Measurements from ENCODE around the gene SLC9A6. TPM values are rescaled to one million over a fixed set of nuclear protein-coding genes. Genes with fewer than 3 reads are reported as not detected.
"Not testable (repeated sequence)": the region's sequence is repeated elsewhere in the genome, so short reads cannot be mapped to it uniquely, and the experiment has no call there.

The SLC9A6 gene
- total RNA-seq, 1 donor from 2014 or later, result 15.5 TPM

DNA sequence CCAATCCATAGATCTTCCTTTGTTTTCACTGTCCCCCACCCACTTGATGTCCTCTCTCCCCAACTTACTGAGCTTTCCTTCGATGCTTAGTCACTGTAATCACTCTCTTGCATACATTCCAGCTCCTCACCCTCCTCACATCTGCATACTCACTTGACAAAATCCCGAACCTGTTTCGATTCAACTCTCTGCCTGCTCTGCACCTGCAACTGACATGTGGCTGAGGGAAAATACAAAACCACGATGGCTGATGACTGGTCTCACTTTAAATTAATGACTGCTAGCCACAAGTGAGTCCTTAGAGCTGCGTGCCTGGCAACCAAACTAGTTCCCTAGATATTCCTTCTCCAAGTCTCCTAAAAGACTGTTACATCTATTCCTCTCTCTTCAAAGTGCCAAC, 91.7 kb downstream of the SLC9A6 start:
- Mint-ChIP-seq H3K27ac (ENCODE audit: unreplicated experiment) (no peak overlapping the region), H3K36me3 (ENCODE audit: unreplicated experiment) (no peaks in the 10 kb centered on the region), H3K9me3 (ENCODE audit: unreplicated experiment) (peaks cover 1% of the 10 kb centered on the region), H3K4me3 (ENCODE audit: unreplicated experiment) (no peak overlapping the region), H3K4me1 (ENCODE audit: low read depth, unreplicated experiment) (no peaks in the 10 kb centered on the region), H3K27me3 (ENCODE audit: unreplicated experiment) (peaks cover 3% of the 10 kb centered on the region)
- DNase-seq, result no peak
- TF ChIP-seq, protein P1, sequence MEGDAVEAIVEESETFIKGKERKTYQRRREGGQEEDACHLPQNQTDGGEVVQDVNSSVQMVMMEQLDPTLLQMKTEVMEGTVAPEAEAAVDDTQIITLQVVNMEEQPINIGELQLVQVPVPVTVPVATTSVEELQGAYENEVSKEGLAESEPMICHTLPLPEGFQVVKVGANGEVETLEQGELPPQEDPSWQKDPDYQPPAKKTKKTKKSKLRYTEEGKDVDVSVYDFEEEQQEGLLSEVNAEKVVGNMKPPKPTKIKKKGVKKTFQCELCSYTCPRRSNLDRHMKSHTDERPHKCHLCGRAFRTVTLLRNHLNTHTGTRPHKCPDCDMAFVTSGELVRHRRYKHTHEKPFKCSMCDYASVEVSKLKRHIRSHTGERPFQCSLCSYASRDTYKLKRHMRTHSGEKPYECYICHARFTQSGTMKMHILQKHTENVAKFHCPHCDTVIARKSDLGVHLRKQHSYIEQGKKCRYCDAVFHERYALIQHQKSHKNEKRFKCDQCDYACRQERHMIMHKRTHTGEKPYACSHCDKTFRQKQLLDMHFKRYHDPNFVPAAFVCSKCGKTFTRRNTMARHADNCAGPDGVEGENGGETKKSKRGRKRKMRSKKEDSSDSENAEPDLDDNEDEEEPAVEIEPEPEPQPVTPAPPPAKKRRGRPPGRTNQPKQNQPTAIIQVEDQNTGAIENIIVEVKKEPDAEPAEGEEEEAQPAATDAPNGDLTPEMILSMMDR (IDR thresholded peaks at IDR 0.05; ENCODE audit: partially characterized antibody, unreplicated experiment), result no peak

GRCh38 chrX:136080766-136081165, 95.5 kb downstream of the SLC9A6 start:
- Mint-ChIP-seq H3K36me3 (ENCODE audit: unreplicated experiment) (no peaks in the 10 kb centered on the region), H3K27ac (ENCODE audit: unreplicated experiment) (no peak overlapping the region), H3K9me3 (ENCODE audit: unreplicated experiment) (peaks cover 1% of the 10 kb centered on the region), H3K4me3 (ENCODE audit: unreplicated experiment) (no peak overlapping the region), H3K27me3 (ENCODE audit: unreplicated experiment) (peaks cover 2% of the 10 kb centered on the region), H3K4me1 (ENCODE audit: low read depth, unreplicated experiment) (no peaks in the 10 kb centered on the region)
- TF ChIP-seq, protein P1 (IDR thresholded peaks at IDR 0.05; ENCODE audit: partially characterized antibody, unreplicated experiment), result no peak
- no peak for DNase-seq

DNA sequence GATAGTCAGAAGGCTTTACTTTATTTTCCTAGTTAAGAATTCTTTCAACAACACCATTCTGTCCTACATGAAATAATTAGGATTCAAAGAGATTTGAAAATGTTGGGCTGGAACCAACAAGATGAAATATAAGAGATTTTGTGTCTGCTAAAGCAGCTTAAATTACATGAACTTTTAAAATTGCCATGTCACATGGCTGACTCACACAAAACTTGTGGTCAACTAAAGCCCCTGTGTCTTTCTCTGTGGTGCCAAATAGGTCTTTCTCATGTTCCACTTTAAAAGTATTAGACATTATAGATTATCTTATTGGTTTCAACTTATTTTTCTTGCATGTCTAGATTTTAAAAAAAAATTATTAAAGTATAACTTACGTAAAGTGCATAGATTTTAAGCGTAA, 101.3 kb downstream of the SLC9A6 start:
- Mint-ChIP-seq H3K4me1 (ENCODE audit: low read depth, unreplicated experiment) (no peaks in the 10 kb centered on the region), H3K36me3 (ENCODE audit: unreplicated experiment) (no peaks in the 10 kb centered on the region), H3K27me3 (ENCODE audit: unreplicated experiment) (no peaks in the 10 kb centered on the region), H3K9me3 (ENCODE audit: unreplicated experiment) (no peaks in the 10 kb centered on the region), H3K4me3 (ENCODE audit: unreplicated experiment) (no peak overlapping the region), H3K27ac (ENCODE audit: unreplicated experiment) (no peak overlapping the region)
- TF ChIP-seq, protein P1 (IDR thresholded peaks at IDR 0.05; ENCODE audit: partially characterized antibody, unreplicated experiment), result no peak
- no peak for DNase-seq

- not testable (repeated sequence) for H3K27me3 Mint-ChIP-seq (ENCODE audit: unreplicated experiment); H3K4me3 Mint-ChIP-seq (ENCODE audit: unreplicated experiment); H3K4me1 Mint-ChIP-seq (ENCODE audit: low read depth, unreplicated experiment); H3K36me3 Mint-ChIP-seq (ENCODE audit: unreplicated experiment); H3K9me3 Mint-ChIP-seq (ENCODE audit: unreplicated experiment); H3K27ac Mint-ChIP-seq (ENCODE audit: unreplicated experiment); DNase-seq
Measured at GRCh38 chrX:136091898-136092297, 106.7 kb downstream of the SLC9A6 start.

- no peaks in the 10 kb centered on the region for H3K27me3 Mint-ChIP-seq (ENCODE audit: unreplicated experiment)
- no peak for DNase-seq
- no peaks in the 10 kb centered on the region for H3K9me3 Mint-ChIP-seq (ENCODE audit: unreplicated experiment)
- TF ChIP-seq, protein P1 (IDR thresholded peaks at IDR 0.05; ENCODE audit: partially characterized antibody, unreplicated experiment), result no peak
- no peak overlapping the region for H3K4me3 Mint-ChIP-seq (ENCODE audit: unreplicated experiment)
- no peak overlapping the region for H3K27ac Mint-ChIP-seq (ENCODE audit: unreplicated experiment)
- H3K36me3 Mint-ChIP-seq (ENCODE audit: unreplicated experiment), result no peaks in the 10 kb centered on the region
- no peaks in the 10 kb centered on the region for H3K4me1 Mint-ChIP-seq (ENCODE audit: low read depth, unreplicated experiment)
Measured at GRCh38 chrX:136094962-136095361, 109.7 kb downstream of the SLC9A6 start.

Other genes with a start within 250 kb of the SLC9A6 start
- not detected for gene CT45A3, start 217.2 kb upstream of the SLC9A6 start, total RNA-seq (ENCODE audit: unreplicated experiment)
- gene CT45A5, start 199.9 kb upstream of the SLC9A6 start, total RNA-seq (ENCODE audit: unreplicated experiment), result not detected
- gene CT45A6, start 182.6 kb upstream of the SLC9A6 start, total RNA-seq (ENCODE audit: unreplicated experiment), result not detected
- not detected for gene CT45A2, start 165.4 kb upstream of the SLC9A6 start, total RNA-seq (ENCODE audit: unreplicated experiment)
- not detected for gene CT45A7, start 148.2 kb upstream of the SLC9A6 start, total RNA-seq (ENCODE audit: unreplicated experiment)
- not detected for gene CT45A8, start 130.9 kb upstream of the SLC9A6 start, total RNA-seq (ENCODE audit: unreplicated experiment)
- not detected for gene CT45A9, start 113.6 kb upstream of the SLC9A6 start, total RNA-seq (ENCODE audit: unreplicated experiment)
- gene CT45A10, start 92.0 kb upstream of the SLC9A6 start, total RNA-seq (ENCODE audit: unreplicated experiment), result not detected
- not detected for gene SAGE1, start 91.7 kb upstream of the SLC9A6 start, total RNA-seq (ENCODE audit: unreplicated experiment)
- gene MMGT1, start 11.4 kb upstream of the SLC9A6 start, total RNA-seq (ENCODE audit: unreplicated experiment), result 34.3 TPM
- 161 TPM for gene FHL1, start 162.1 kb downstream of the SLC9A6 start, total RNA-seq (ENCODE audit: unreplicated experiment)

All from glutamatergic neuron (in vitro differentiated cells).